Large intestine (tissue), 3 donors: Measurements from ENCODE around the gene MIPEP. TPM values are rescaled to one million over a fixed set of nuclear protein-coding genes. Genes with fewer than 3 reads are reported as not detected.

ENCODE experiments used
- DNase-seq, 2 donors: peaks; one replicate each; pipeline versions ENCODE4 v3.0.0 to v3.0.0-alpha.2; 2013
- H3K27ac ChIP-seq: one replicate; pipeline ENCODE4 v1.5.1; 2013; ENCODE audit warnings: low read length
- H3K27me3 ChIP-seq: 2 replicates; pipeline ENCODE4 v1.6.1; 2013; ENCODE audit warnings: low read length; ENCODE audit not compliant: control insufficient read depth, insufficient read depth
- H3K36me3 ChIP-seq: 2 replicates; pipeline ENCODE4 v1.6.1; 2013; ENCODE audit warnings: low read length; ENCODE audit not compliant: control insufficient read depth, insufficient read depth
- H3K4me1 ChIP-seq: one replicate; pipeline ENCODE4 v1.6.1; 2013; ENCODE audit warnings: low read length; ENCODE audit not compliant: control insufficient read depth, insufficient read depth
- H3K4me3 ChIP-seq: one replicate; pipeline ENCODE4 v1.5.1; 2013; ENCODE audit warnings: low read length
- H3K9me3 ChIP-seq: one replicate; pipeline ENCODE4 v1.6.1; 2013; ENCODE audit warnings: mild to moderate bottlenecking, low read depth, low read length, moderate library complexity; ENCODE audit not compliant: control insufficient read depth
- WGBS: methylation state at CpG from one replicate; pipeline ENCODE4 v1.1.5; 2013; ENCODE audit warnings: low lambda C conversion rate; ENCODE audit not compliant: insufficient coverage; 5-methylcytosine and 5-hydroxymethylcytosine counted together
- polyA plus RNA-seq: library from polyadenylated mRNA; unstranded; fragments of 120-200 nt; gene quantifications from one replicate; pipeline ENCODE4 v1.2.1, GENCODE V29; 2013

The MIPEP gene
- polyA plus RNA-seq, 1 donor = 19.7 TPM

DNA sequence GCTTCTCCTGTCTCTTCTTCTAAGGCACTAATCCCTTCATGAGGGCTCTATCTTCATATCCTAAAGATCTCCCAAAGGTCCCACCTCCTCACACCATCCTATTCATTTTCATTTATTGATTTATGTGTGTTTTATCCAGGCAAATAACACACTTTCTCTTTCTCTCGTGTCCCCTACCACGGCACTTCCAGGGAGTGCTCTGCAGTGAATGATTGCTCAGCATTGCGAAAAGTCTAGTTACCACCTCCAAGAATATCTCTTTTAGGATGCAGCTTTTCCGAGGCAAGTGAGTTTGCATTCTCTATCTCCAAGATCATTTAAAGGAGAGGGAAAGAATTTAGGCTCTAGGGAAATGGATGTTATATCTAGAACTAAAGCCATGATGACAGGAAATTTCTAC, 101.7 kb downstream of the MIPEP start:
- H3K4me3 ChIP-seq = no peak overlapping the region
- no peaks in the 10 kb centered on the region for H3K27me3 ChIP-seq
- no peak overlapping the region for H3K27ac ChIP-seq
- H3K4me1 ChIP-seq = no peaks in the 10 kb centered on the region
- no peak for DNase-seq
- H3K36me3 ChIP-seq = no peaks in the 10 kb centered on the region
- no CpG with 5 or more reads among the region's 4 CpGs for WGBS
- no peaks in the 10 kb centered on the region for H3K9me3 ChIP-seq

DNA sequence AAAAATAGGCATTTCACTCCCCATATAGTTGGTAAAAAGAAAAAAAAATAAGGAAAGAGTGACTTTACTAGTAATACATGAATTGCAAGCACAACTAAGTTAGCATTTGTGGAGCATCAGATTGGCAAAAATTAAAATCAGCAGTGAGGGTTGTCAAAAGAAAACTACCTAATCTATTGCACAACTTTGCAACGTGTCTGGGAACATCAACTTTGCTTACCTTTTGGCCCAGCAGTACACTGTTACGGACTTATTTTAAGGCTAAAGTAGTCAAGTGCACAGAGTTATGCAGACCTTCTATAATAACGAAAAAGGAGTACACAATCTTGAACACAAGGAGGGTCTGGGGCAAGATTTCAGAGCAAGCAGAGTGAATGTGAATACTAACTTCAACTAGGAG, 102.6 kb downstream of the MIPEP start:
- Histone ChIP-seq H3K27ac (no peak overlapping the region), H3K9me3 (no peaks in the 10 kb centered on the region), H3K4me3 (no peak overlapping the region), H3K36me3 (no peaks in the 10 kb centered on the region), H3K4me1 (no peaks in the 10 kb centered on the region), H3K27me3 (no peaks in the 10 kb centered on the region)
- WGBS = no CpG with 5 or more reads among the region's 3 CpGs
- no peak for DNase-seq

DNA sequence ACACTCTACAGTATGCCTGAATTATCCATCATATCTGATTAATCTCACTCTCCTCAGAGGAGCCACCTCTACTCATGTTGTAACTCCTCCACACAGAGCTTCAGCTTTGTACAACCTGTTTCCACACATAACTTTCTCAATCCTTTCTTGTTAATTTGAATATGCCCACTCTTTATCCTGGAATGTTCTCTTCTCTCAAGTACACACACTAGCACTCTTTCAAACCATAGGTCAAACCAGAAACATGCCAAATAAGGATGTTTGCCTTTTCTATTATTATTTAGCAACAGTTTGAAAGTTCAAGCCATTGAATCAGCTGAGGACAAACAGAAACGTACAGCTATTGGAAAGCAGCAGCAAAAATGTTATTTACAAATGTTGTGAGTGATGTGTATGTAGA, 110.3 kb downstream of the MIPEP start:
- no peak for DNase-seq
- H3K4me3 ChIP-seq = no peak overlapping the region
- no CpG with 5 or more reads among the region's 1 CpG for WGBS
- no peak overlapping the region for H3K27ac ChIP-seq
- no peaks in the 10 kb centered on the region for H3K27me3 ChIP-seq
- no peaks in the 10 kb centered on the region for H3K4me1 ChIP-seq
- H3K9me3 ChIP-seq = no peaks in the 10 kb centered on the region
- no peaks in the 10 kb centered on the region for H3K36me3 ChIP-seq

DNA sequence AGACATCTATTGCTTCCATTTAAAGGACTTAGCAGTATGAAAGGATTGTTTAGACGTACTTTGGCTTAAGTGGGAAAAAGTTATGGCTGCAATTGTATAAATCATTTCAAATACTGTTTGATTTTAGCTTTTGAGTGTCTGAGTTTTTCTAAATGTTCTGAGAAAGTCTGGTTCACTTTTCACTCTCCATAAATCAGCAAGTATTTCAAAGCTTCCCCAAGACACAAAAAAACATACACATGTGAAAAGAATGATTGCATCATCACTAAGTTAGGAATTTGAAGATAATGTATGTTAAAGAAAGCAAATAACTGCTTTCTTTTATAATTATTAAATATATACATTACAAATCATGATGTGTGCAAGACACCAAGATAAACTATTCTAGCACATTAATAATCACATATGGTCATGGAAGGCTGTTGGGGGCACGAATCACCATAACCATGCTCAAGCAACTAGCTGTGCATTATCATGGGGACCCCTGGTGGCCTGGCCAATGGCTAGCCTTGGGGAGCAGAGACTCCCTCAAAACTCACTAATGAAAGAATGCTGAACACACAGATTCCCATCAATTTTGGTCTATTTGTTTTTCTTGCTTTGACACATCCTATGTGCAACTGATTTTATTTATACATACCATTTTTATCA, 111.1 kb downstream of the MIPEP start:
- Histone ChIP-seq H3K9me3 (no peaks in the 10 kb centered on the region), H3K36me3 (no peaks in the 10 kb centered on the region), H3K27ac (no peak overlapping the region), H3K4me3 (no peak overlapping the region), H3K27me3 (no peaks in the 10 kb centered on the region), H3K4me1 (no peaks in the 10 kb centered on the region)
- no CpG with 5 or more reads among the region's 2 CpGs for whole genome bisulfite sequencing
- no peak for DNase-seq

DNA sequence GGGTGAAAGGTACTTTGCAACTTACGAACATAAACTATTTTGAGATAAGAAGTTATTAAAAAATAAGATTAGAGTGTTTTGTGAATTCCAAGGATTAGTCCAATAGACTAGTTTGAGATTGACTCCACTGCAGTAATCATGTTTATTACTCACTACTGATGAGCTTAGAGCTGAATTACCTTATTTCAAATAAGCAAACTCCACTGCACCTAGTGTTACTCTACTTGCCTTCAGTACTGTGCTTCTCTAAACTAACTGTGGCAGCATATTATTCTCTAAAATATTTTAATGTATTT, 111.7 kb downstream of the MIPEP start:
- no peaks in the 10 kb centered on the region for H3K4me1 ChIP-seq
- no peak overlapping the region for H3K4me3 ChIP-seq
- WGBS = no CpG with 5 or more reads among the region's 1 CpG
- H3K36me3 ChIP-seq = no peaks in the 10 kb centered on the region
- no peaks in the 10 kb centered on the region for H3K27me3 ChIP-seq
- no peaks in the 10 kb centered on the region for H3K9me3 ChIP-seq
- no peak overlapping the region for H3K27ac ChIP-seq
- peak in 1 of 2 donors; percentile 15 for DNase-seq

DNA sequence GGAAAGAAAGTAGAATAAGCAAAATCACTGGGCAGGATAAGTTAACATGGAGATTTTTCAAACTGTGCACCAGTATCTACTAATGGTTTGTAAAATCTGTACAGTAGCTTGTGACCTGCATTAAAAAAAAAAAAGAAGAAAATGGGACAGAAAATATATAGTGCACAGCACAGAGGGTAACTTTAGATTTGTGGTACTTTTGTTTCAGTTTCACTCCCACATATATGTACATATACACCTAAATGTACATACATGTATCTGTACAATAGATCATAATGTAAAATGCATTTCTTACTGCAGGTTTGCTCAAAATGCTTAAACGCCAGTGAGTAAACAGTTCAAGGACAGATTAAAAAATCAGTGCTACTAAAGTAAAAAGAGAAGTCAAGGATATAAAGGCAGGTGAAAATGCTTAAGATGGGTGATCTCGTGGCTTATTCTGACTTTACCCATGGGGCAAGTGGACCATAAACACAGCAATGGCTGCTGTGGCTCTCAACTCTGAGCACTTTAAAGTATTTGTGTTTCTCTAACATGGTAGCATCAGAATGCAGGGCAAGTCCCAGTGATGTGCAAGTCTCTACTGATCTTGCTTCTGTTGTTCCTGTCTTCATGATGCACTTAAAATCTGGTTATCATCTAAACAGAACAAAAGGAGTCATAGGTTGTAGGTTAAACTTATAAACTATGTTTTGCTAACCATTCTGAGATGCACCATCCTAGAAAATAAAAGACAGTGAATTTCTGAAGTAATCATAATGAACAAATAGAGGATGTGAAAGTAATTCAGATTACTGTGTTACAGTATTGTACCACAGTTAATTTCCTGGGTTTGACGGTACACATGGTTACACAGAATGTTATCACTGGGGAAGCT, 112.3 kb downstream of the MIPEP start:
- Histone ChIP-seq H3K27me3 (no peaks in the 10 kb centered on the region), H3K4me3 (no peak overlapping the region), H3K36me3 (no peaks in the 10 kb centered on the region), H3K9me3 (no peaks in the 10 kb centered on the region), H3K27ac (no peak overlapping the region), H3K4me1 (no peaks in the 10 kb centered on the region)
- 50% methylated on average over 2 of the region's 3 CpGs for WGBS
- DNase-seq = no peak

DNA sequence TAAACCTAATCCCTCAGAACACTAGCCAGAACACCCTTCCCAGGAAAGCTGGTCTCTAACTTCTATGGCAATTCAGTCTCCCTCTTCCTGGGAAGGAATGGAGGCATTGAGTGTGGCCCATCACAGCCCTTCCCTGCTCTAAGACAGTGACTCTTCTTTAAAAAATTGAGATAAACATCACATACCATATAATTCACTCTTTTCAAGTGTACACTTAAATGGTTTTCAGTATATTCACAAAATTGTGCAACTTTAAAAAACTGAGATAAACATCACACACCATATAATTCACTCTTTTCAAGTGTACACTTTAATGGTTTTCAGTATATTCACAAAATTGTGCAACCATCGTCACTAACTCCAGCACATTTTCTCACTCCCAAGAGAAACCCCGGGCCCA, 116.5 kb downstream of the MIPEP start:
- H3K36me3 ChIP-seq = no peaks in the 10 kb centered on the region
- H3K4me3 ChIP-seq = no peak overlapping the region
- 50% methylated on average over 2 of the region's 2 CpGs for WGBS
- no peaks in the 10 kb centered on the region for H3K4me1 ChIP-seq
- no peaks in the 10 kb centered on the region for H3K27me3 ChIP-seq
- H3K27ac ChIP-seq = no peak overlapping the region
- no peak for DNase-seq
- no peaks in the 10 kb centered on the region for H3K9me3 ChIP-seq

DNA sequence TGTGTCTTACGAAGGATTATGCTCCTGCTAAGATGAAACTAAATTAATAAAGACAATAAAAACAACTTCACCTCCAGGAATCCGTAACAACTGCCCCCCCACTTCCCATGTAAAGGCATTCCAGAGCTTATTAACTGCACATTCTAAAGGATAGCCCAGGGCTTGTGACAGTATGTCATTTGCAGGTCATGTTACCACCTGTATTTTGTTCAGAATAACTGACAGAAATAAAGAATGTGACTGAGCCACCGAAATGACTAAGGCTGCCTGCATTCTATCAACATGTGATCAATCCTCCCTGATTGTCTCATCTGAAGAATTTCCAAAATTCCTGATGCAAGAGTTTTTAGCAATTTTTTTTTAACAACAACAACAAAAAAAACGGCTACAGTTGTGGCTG, 117.2 kb downstream of the MIPEP start:
- no peaks in the 10 kb centered on the region for H3K27me3 ChIP-seq
- WGBS = 80% methylated on average over 3 of the region's 4 CpGs
- no peak overlapping the region for H3K4me3 ChIP-seq
- no peak overlapping the region for H3K27ac ChIP-seq
- H3K4me1 ChIP-seq = no peaks in the 10 kb centered on the region
- DNase-seq = no peak
- no peaks in the 10 kb centered on the region for H3K36me3 ChIP-seq
- no peaks in the 10 kb centered on the region for H3K9me3 ChIP-seq

DNA sequence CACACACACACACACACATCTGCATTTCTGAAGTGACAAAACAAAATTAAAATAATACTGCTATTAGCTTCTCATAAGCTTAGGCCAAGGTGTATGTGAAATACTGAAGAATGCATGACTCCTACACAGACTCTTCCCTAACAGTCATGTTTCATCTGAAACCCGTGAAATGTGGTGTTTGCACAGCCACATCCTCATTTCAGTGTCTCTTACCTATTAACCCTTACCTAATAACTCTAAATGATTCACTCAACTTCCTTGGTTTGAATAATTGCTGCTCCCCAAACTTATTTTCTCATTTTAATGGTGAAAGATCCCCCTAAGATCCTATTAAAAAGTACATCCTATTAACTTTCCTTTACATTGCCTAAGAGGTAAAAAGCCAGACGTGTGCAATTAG, 117.6 kb downstream of the MIPEP start:
- DNase-seq = no peak
- Histone ChIP-seq H3K27me3 (no peaks in the 10 kb centered on the region), H3K4me1 (no peaks in the 10 kb centered on the region), H3K27ac (no peak overlapping the region), H3K9me3 (no peaks in the 10 kb centered on the region), H3K4me3 (no peak overlapping the region), H3K36me3 (no peaks in the 10 kb centered on the region)
- WGBS = 60% methylated on average over 2 of the region's 2 CpGs

DNA sequence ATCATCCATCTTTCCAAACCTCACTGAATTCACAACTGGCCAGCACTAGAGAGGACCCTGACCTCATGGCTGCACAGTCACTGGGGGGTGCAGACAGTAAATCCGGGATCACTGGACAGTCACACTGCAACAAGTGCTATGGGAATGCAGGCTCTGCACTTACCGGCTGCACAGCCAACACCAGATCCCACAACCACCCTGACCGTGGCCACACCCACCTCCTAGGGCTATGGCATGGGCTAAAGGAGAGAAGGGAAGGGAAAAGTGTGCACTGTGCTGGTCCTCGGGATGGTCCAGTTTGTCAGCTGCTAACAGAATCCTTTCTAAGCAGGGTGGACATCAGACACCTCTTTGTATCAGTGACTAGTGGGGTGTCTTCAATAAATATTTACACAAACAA, 118.2 kb downstream of the MIPEP start:
- DNase-seq = no peak
- no peaks in the 10 kb centered on the region for H3K9me3 ChIP-seq
- H3K4me3 ChIP-seq = no peak overlapping the region
- no peaks in the 10 kb centered on the region for H3K27me3 ChIP-seq
- no CpG with 5 or more reads among the region's 4 CpGs for WGBS
- H3K27ac ChIP-seq = no peak overlapping the region
- H3K4me1 ChIP-seq = no peaks in the 10 kb centered on the region
- no peaks in the 10 kb centered on the region for H3K36me3 ChIP-seq

DNA sequence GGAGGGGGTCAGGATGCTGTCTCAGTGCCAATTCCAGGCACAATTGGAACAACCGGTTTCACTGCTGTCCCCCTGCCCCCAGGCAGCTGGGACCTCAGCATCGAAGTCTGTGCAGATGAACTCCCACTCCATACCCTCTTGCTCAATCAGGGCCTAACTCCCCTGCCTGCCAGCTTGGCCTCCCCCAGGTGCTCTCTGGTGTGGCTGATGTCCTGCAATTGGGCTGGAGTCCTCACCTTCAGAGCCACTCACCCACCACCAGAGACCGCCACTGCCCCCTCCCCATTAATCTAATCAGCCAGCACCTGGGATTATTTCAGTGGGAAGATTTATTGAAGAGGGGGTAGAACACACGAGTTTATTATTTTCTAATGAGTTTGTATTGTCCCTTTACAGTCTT, 118.8 kb downstream of the MIPEP start:
- Histone ChIP-seq H3K36me3 (no peaks in the 10 kb centered on the region), H3K4me1 (no peaks in the 10 kb centered on the region), H3K4me3 (no peak overlapping the region), H3K27me3 (no peaks in the 10 kb centered on the region), H3K9me3 (no peaks in the 10 kb centered on the region), H3K27ac (no peak overlapping the region)
- WGBS = no CpG with 5 or more reads among the region's 4 CpGs
- DNase-seq = no peak
